ENCODE data around the gene CLCNKA.
"Not testable (repeated sequence)": the region's sequence is repeated elsewhere in the genome, so short reads cannot be mapped to it uniquely, and the experiment has no call there.

The CLCNKA gene

DNA sequence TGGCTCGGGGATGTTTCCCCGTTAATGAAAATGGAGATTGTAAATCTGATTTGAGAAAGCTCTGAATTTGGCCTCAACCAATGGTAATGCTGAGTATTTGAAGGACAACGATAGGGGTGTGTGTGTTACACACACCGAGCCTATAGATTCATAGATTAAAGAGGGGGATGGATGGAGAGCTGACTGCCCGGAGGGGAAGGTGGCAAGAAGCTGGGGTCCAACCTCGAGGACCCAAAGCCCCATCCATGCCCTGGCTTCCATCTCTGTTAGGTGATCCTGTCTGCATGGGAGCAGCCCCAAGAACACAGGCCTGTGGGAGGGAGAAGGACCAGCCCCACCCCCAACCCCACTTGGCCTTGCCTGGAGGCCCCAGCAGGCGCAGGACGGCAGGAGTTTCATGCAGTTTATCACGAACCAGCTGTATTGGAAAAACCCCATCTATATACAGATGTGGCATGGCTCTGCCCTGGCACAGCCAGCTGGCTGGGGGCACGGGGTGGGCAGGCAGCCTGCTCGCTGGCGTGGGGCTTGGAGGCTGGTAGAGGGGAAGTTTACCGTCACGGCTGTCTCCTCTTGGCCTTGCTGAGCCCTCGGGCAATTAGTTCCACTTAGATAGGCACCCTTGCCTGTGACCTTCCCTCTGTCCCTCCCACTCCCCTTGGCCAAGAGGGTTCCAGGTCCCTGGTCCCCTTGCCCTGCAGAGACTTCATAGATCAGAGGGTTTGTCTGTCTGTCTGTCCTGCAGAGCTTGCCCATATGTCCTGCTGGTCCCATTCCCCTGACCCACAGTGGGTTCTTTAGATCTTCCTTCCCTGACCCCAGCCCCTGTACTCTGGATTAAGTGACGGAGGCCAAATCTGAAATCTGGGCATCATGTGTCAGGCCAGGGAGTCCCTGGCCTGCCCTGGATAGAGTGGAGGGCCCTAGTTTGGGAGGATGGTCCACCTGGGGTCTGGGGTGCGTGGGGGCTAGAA is 7.0 kb upstream of the CLCNKA start:
- DNase-seq (ENCODE audit: low read depth, low spot score), result no peak
- H3K4me3 ChIP-seq (ENCODE audit: low read length), result no peak overlapping the region

DNA sequence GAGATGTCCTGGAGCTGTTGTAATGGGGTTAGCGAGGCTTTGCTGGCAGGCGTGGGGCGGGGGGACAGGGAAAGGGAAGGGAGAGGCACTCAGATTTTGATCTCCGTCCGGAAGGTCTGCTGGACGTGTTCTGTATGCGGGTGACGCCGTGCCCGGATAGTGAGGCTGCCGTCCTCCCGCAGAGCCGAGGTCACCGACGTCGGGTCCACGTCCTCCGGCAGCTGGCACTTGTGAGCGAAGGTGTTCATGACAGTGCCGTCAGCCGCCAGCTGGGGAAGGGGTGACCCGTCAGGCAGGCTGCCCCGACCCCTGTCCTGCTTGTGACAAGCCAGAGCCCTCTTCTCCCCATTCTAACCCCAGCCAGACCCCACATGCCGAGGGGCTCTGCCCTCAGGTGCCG is 6.3 kb upstream of the CLCNKA start:
- H3K4me3 ChIP-seq (ENCODE audit: low read length), result no peak overlapping the region
- DNase-seq (ENCODE audit: low read depth, low spot score), result no peak

DNA sequence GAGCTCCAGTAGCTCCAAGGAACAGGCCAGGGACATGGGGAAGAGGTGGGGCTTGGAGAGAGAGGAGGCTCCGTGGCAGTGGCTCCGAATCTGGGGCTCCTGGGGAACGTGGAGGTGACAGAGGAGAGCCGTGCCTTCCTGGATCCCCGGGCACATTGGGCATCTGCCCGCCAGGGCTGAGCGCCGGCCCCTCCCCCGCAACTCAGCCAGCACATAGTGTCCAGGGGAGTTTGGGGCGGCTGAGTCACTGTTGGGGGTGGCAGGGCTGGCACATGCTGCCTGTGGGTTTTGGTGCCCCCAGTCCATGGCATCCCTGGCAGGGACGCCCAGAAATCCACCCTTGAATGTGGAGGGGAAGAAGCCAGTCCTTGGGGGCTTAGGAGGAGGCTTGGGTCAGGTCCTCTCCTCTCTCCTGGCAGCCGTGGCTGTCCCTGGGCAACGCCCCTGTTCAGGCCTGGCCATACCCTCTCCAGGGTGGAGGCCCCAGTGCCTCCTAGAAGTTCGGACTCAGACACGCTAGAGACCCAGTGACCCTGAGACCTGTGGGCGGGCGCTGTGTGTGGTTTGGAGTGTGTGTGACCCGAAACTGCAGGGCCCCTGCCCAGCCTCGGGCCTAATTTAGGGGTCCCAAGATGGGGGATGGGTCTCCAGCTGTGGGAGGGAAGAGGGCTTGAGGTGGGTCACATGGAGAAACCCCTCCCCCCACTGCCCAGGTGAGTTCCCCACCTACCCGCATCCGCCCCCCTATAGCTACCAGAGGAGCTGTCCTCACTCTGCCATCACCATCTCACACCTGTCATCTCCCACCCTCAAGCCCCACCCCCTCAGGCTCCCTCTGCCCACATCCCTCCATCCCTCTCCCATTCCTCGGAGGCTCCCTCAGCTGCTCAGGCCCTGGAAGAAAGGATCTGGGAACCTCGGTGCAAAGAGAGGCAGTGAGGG is 5.6 kb upstream of the CLCNKA start:
- H3K4me3 ChIP-seq (ENCODE audit: low read length), result no peak overlapping the region
- DNase-seq (ENCODE audit: low read depth, low spot score), result no peak

DNA sequence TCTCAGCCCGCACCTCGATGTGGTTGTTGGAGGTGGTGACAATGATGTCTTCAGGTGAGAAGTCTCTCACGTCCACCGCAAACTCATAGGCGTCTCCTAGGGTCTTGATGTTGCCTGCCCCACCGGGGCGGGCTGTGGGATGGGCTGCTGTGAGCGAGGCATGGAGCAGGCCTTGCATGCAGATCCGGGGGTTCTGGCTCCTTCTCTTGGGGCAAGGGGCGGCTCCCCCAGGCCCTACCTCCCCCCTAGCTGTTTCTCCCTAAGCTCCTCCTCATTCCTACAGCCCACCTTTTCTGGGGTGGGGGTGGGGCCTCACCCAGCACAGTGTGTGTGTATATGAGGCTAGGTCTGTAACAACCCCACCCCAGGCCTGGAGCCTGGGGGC is 4.8 kb upstream of the CLCNKA start:
- H3K4me3 ChIP-seq (ENCODE audit: low read length), result no peak overlapping the region

DNA sequence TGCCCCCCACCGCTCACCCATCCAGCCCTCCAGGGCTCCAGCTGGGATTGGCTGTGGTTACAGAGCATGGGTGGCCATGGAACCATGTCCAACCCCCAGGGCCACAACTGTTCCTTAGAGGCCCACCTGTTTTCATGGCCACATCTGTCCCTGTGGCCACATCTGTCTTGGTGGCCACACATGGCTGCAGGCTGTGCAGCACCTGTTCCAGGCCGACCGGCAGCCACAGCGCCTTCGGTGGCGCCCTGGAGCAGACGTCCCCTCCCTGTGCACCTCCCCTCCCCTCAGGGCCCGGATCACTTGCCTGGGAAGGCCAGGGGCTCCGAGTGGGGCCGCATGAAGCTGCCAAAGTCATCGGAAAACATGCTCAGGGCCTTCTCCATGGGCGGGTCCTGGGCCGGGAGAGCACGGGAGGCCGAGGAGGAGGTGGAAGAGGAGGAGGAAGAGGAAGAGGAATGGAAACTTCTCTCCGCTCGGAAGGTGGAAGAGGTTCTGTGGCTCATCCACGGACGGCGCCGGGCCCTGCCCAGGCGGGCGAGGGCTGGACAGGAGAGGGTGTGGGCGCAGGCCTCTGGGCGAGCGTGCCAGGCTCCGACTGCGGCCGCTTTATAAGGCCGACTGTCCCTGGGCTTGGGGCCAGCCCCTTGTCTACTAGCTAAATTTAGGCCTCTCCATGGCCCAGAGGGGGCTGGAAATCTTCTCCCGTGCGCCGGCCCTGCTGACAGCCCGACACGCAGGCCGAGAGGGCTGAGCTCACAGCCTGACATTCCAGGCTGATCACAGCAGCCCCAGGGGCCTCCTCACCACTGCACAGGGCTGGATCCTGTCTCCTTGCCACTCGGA is 4.2 kb upstream of the CLCNKA start, which contains the start of gene HSPB7:
Gene HSPB7 (minus strand): TSS at position 583 of the 843 bp plus-strand sequence. CDS start 80 bp downstream, at position 503.
- H3K4me3 ChIP-seq (ENCODE audit: low read length), result no peak within 1 kb of the TSS
- DNase-seq (ENCODE audit: low read depth, low spot score), result no peak

More for the DNA sequence above, 4.8 kb upstream of the CLCNKA start:
- DNase-seq (ENCODE audit: low read depth, low spot score), result no peak

DNA sequence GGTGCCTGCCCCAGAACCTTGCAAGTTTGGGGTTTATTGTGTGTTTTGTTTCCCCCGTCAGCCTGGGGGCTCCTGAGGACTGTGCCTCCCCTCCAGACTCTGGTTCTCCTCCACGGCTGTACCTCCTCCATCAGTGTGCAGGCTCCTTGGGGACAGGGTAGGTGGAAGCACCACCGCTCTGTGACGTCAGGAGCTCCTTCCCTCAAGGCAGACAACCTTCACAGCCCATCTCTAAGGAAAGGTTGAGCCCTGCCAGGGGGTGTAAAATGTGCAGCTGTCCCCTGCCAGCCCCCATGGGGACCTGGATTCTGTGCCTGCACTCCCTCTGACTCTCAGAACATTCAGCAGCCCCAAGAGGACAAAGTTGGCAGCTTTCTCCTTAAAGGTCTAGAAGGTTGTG is 3.5 kb upstream of the CLCNKA start:
- no peak overlapping the region for H3K4me3 ChIP-seq (ENCODE audit: low read length)
- DNase-seq (ENCODE audit: low read depth, low spot score), result no peak

DNA sequence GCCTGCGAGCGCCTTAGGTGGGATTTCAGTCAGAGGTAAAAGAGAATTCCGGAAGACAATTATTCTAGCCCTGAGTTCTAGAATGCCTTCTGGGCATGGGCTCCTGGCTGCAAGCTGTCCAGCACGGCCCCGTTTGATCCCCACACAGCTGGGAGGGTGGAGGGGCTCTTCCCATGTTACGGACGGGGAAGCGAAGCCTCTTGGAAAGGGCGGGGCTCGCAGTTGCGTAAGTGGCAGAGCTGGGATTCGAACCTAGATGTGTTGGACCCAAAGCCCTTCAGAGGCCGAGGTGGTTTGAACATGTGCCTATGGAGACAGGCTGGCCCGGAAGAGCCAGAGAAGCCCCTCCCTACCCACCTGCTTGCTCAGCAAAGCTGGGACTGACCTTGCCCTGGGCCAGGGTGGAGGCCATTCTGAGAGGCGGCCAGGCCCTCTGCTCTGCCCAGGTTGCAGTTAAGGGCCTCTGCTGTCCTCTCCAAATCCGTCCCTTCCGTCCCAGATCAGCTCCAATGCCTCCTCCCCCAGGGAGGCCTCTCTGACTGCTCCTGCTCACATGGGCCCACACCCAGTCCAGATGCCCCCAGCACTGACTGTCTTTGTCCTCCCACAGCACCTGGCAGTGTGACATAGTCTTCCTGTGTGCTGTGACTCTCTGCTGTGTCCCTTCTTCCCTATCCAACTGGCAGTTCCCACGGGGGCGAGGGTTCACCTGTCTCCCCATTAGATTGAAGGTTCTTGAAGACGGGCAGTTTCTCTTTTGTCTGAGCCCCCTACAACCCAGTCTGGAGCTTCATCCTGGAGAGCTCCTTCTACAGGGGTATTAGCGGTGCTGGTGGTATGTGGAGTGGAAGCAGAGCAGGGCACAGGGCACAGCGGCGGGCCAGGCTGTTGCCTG is 2.8 kb upstream of the CLCNKA start:
- DNase-seq (ENCODE audit: low read depth, low spot score), result no peak
- H3K4me3 ChIP-seq (ENCODE audit: low read length), result no peak overlapping the region

DNA sequence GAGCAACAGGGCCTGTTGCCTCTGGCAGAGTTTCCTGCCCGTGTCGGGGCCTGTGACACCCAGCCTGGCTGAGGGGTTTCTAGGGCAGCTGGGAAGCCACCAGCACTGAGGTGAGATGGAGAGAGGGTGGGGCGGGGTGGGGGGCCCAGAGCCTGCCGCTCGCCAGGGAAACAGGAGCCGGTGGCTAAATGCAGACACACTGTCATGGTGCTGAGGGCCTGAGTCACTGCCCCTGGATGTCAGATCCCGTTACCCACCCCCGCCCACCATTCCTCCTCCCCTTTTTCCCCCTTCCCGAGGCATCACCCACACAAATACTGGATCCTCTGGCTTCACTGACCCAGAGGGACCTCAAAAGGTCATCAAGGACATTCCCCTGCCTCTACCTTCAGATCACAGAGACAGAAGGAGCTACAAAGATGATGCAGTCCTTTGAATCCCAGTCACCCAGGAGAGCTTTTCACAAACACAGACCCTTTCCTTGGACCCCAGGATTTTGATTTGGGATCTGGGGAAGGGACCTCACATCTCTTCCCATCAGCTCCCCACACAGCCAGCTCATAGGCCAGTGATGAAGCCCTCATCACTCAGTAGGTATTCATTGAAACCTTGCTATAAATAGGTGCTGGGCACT is 2.1 kb upstream of the CLCNKA start:
- no peak for DNase-seq (ENCODE audit: low read depth, low spot score)
- no peak overlapping the region for H3K4me3 ChIP-seq (ENCODE audit: low read length)

DNA sequence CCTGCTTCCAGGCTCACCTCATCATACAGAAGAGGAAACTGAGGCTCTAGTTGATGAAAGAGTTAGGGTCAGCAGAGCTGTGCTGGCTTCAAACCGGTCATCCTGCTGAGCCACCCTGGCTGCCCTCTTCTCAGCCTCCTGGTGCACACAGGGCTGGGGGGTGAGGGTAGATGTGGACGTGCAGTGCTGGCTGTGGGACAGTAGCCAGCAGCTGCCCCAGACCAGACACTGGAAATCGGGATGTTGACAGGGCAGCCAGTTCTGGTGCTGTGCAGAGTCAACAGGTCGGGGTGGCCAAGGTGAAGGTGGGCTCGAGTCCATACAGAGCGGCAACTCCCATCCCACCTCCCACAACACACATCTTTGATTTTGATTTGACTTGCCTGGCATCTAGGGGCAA is 1.5 kb upstream of the CLCNKA start:
- DNase-seq (ENCODE audit: low read depth, low spot score), result no peak
- no peak overlapping the region for H3K4me3 ChIP-seq (ENCODE audit: low read length)

DNA sequence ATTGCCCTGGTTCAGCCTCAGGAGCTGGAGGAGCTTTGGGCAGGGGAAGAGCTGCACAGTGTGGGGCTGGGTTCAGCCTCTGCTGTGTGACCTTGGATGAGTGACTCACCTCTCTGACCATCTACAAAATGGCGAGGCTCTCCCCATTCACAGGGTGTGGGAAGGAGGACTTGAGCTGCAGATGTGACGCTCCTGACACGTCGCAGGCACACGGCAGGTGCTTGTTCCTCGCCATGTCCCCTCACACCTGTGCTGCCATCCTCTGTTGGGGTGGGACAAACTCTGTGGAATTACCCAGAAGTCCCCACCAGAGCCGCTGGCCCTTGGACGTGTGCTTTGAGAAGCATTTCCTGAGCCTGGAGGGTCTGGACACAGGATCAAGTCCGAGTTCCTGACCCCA is 958 bp upstream of the CLCNKA start:
- H3K4me3 ChIP-seq (ENCODE audit: low read length); DNase-seq (ENCODE audit: low read depth, low spot score): not testable (repeated sequence)

DNA sequence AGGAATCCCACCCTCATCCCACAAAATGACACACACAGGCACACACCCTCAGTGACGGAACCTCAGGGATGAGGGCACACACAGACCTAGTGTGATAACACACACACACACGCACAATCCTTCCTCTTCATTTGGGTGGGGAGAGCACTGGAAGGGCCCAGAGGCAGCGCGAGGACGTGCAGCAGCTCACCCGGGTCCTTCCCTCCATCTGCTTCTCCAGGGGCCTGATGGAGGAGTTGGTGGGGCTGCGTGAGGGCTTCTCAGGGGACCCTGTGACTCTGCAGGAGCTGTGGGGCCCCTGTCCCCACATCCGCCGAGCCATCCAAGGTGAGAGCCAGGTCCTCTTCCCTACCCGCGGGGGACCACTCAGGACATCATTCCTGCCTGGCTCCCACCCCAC is 557 bp downstream of the CLCNKA start:
- H3K4me3 ChIP-seq (ENCODE audit: low read length), result no peak overlapping the region
- DNase-seq (ENCODE audit: low read depth, low spot score), result no peak

DNA sequence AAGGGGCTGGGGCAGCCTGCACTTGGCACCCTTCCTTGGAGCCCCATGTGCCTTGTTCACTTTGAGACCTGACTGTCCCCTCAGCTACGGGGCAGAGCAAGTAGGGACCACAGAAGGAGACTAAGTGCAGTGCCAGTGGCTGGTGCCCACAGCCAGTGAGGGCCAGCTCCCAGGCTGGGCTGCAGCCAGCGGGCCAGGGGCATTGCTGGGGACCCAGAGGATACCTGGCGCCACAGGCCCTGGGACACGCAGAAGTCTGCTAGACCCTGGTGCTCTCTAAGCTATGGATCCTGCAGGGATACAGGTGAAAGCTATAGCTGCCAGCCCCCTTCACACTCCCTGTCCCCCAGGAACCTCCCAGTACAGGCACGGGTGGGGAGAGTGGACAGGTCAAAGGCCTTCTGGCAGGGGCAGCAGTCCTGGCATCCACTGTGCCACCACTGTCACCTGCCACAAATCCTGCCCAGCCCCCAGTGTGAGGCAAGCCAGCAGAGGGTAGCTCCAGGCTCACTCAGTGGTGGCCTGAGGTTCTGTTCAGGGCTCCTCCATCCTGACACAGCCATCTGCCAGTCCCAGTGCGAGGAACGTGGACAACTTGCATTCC is 1.3 kb downstream of the CLCNKA start:
- DNase-seq (ENCODE audit: low read depth, low spot score), result no peak
- H3K4me3 ChIP-seq (ENCODE audit: low read length), result no peak overlapping the region

DNA sequence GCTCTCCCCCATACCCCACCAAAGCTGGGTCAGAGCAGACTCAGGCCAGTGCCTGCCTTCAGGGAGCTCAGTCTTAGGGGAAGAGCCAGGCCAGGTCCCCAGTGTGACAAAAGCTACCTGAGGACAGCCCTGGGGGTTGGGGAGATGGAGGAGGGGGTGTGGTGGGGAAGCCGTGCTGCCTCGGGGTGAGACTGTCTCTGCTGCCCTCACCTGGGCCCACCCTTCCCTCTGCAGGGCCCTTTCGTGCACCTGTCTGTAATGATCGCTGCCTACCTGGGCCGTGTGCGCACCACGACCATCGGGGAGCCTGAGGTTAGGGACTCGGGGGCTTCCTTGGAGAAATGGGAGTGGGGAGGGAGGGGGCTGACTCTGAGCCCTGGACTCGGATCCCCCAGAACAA is 4.5 kb downstream of the CLCNKA start:
- not testable (repeated sequence) for DNase-seq (ENCODE audit: low read depth, low spot score); H3K4me3 ChIP-seq (ENCODE audit: low read length)

DNA sequence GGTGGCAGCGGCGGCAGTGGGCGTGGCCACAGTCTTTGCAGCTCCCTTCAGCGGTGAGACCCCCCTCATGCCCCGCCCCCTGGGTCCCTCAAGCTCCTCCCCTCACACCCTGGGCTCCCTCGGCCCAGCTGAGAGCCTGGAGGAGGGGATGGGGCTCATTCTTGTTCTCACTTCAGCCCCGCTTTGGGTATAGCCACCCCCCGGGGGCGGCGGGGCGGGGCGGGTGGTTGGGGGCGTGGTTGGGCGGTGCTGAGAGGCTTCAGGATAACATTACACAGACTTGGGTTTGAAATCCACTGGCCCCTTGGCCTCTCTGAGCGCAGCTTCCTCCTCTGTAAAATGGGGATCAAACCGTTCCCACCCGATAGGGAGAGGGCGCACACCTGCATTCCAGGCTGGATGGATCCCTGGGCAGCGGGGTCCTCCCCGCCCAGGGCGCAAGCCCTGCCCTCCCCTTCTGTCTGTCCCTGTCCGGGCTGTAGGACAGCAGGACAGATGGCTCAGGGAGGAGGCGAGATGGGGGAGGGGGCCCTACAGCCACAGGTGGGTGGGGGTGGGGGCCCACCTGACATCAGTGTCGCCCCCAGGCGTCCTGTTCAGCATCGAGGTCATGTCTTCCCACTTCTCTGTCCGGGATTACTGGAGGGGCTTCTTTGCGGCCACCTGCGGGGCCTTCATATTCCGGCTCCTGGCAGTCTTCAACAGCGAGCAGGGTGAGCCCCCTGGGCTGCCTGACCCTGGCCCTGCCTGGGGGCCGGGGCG is 5.1 kb downstream of the CLCNKA start:
- no peak overlapping the region for H3K4me3 ChIP-seq (ENCODE audit: low read length)
- DNase-seq (ENCODE audit: low read depth, low spot score), result no peak

DNA sequence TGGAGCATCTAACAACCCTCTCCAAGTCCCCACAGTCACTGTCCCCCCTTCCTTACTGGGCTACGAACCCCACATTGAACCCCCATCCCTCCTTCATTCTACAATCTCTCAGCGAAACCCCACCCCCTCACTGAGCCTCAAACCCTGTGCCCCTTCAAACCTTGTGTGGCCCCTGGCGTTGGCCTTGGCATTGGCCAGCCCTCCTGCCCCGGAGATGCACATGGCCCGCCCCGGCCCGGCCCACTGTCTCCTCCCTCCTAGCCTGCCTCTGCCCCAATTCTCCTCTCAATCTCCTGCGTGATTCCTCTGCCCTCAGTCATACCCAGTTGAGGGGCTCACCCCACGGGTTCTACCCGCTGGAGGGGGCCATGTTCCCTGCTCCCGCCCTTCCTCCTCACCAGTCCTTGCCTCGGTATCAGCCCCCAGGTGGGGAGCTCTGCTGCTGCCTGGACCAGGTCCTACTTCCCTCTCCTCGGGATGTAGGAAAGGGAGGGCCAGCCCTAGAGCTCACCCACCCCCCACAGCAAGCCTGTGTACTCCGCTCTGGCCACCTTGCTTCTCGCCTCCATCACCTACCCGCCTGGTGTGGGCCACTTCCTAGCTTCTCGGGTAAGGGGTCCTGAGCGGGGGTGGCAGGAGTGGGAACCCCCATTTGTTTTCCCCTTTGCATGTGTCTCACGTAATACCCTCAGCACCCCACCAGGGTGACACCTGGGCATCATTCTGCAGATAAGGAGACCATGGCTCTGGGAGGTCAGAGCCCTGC is 6.6 kb downstream of the CLCNKA start:
- no peak overlapping the region for H3K4me3 ChIP-seq (ENCODE audit: low read length)
- no peak for DNase-seq (ENCODE audit: low read depth, low spot score)

DNA sequence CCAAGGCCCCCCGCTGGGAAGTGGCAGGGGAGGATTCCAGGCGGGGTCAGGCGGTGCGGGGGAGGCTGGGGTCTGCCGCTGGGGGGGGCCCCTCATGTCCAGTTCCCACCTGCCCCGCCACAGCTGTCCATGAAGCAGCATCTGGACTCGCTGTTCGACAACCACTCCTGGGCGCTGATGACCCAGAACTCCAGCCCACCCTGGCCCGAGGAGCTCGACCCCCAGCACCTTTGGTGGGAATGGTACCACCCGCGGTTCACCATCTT is 7.1 kb downstream of the CLCNKA start:
- not testable (repeated sequence) for DNase-seq (ENCODE audit: low read depth, low spot score); H3K4me3 ChIP-seq (ENCODE audit: low read length)

All from Jurkat, Clone E6-1 (cell line).